Ureter (tissue), 1 donor: ENCODE data around the gene STAP2. TPM values are rescaled to one million over a fixed set of nuclear protein-coding genes. Genes with fewer than 3 reads are reported as not detected.

ENCODE experiments used
- total RNA-seq: library from RNA; stranded (reverse); gene quantifications from one replicate; pipeline ENCODE4 v1.2.4, GENCODE V29; 2023
- donor health status: DM: yes; HTN: yes; CAD: no.

The STAP2 gene
- total RNA-seq, 1 donor from 2014 or later, result 66.8 TPM

Other genes starting within 250 kb of the STAP2 start
- 103 TPM for gene MAP2K2, start 214.7 kb downstream of the STAP2 start, total RNA-seq
- gene CREB3L3, start 185.2 kb downstream of the STAP2 start, total RNA-seq, result not detected
- 23.9 TPM for gene SIRT6, start 156.3 kb downstream of the STAP2 start, total RNA-seq
- 2.7 TPM for gene ANKRD24, start 156.1 kb downstream of the STAP2 start, total RNA-seq
- 1.5 TPM for gene EBI3, start 109.3 kb downstream of the STAP2 start, total RNA-seq
- gene YJU2, start 91.7 kb downstream of the STAP2 start, total RNA-seq, result 22.2 TPM
- gene SHD, start 59.6 kb downstream of the STAP2 start, total RNA-seq, result not detected
- gene TMIGD2, start 36.4 kb downstream of the STAP2 start, total RNA-seq, result 1.2 TPM
- not detected for gene FSD1, start 34.2 kb downstream of the STAP2 start, total RNA-seq
- 30.6 TPM for gene MPND, start 4.7 kb upstream of the STAP2 start, total RNA-seq
- 78.5 TPM for gene SH3GL1, start 61.7 kb upstream of the STAP2 start, total RNA-seq
- 23.0 TPM for gene CHAF1A, start 63.8 kb upstream of the STAP2 start, total RNA-seq
- 107 TPM for gene UBXN6, start 119.0 kb upstream of the STAP2 start, total RNA-seq
- 45.9 TPM for gene HDGFL2, start 133.5 kb upstream of the STAP2 start, total RNA-seq
- gene PLIN4, start 179.7 kb upstream of the STAP2 start, total RNA-seq, result 27.1 TPM
- 30.3 TPM for gene PLIN5, start 196.4 kb upstream of the STAP2 start, total RNA-seq
- gene LRG1, start 201.2 kb upstream of the STAP2 start, total RNA-seq, result 19.4 TPM
- 12.3 TPM for gene SEMA6B, start 220.9 kb upstream of the STAP2 start, total RNA-seq